Fibroblast of the aortic adventitia (primary cell): ENCODE measurements around the gene KNDC1. TPM values are rescaled to one million over a fixed set of nuclear protein-coding genes. Genes with fewer than 3 reads are reported as not detected.
"Not testable (repeated sequence)": the region's sequence is repeated elsewhere in the genome, so short reads cannot be mapped to it uniquely, and the experiment has no call there.

Source experiments
- DNase-seq: peaks from one replicate; pipeline ENCODE4 v3.0.0-alpha.2; 2010; ENCODE audit warnings: low read depth
- H3K4me3 ChIP-seq: 2 replicates; pipeline ENCODE4 v1.5.1; 2011; ENCODE audit warnings: low read depth, mild to moderate bottlenecking, control low read depth, low read length, moderate library complexity
- CTCF ChIP-seq: IDR thresholded peaks from 2 replicates; pipeline ENCODE4 v1.5.1; 2011; ENCODE audit warnings: mild to moderate bottlenecking, low read length, control low read depth, inconsistent platforms; ENCODE audit not compliant: insufficient read depth
- total RNA-seq: library from RNA; depleted of rRNA; stranded (reverse); fragments of >200 nt; gene quantifications from 2 replicates; pipeline ENCODE4 v1.2.3, GENCODE V29; 2012; ENCODE audit warnings: low replicate concordance

The KNDC1 gene
- total RNA-seq, 1 donor: under 0.01 TPM

- no peak overlapping the region for H3K4me3 ChIP-seq
- TF ChIP-seq CTCF: no peak
- no peak for DNase-seq
Observed at GRCh38 chr10:133219782-133220181, 59.8 kb downstream of the KNDC1 start.

GRCh38 chr10:133221331-133221730, 61.3 kb downstream of the KNDC1 start:
- TF ChIP-seq CTCF: no peak
- H3K4me3 ChIP-seq: no peak overlapping the region
- no peak for DNase-seq

- H3K4me3 ChIP-seq, DNase-seq: not testable (repeated sequence)
Observed at GRCh38 chr10:133221756-133222155, 61.7 kb downstream of the KNDC1 start.

GRCh38 chr10:133224076-133224475, 64.1 kb downstream of the KNDC1 start:
- no peak overlapping the region for H3K4me3 ChIP-seq
- no peak for TF ChIP-seq CTCF
- no peak for DNase-seq

- DNase-seq: peak; percentile 18
- TF ChIP-seq CTCF: no peak
- H3K4me3 ChIP-seq: no peak overlapping the region
Observed at GRCh38 chr10:133224756-133225372, 64.8 kb downstream of the KNDC1 start.

GRCh38 chr10:133225707-133226191, 65.7 kb downstream of the KNDC1 start:
- H3K4me3 ChIP-seq: no peak overlapping the region
- no peak for DNase-seq
- no peak for TF ChIP-seq CTCF

GRCh38 chr10:133226251-133226808, 66.3 kb downstream of the KNDC1 start:
- H3K4me3 ChIP-seq: no peak overlapping the region
- no peak for DNase-seq
- no peak for TF ChIP-seq CTCF
